Measurements from ENCODE around the gene EPB41L5.

GRCh38 chr2:120180066-120180465 is 167.2 kb downstream of the EPB41L5 start:
- TF ChIP-seq, protein P1, sequence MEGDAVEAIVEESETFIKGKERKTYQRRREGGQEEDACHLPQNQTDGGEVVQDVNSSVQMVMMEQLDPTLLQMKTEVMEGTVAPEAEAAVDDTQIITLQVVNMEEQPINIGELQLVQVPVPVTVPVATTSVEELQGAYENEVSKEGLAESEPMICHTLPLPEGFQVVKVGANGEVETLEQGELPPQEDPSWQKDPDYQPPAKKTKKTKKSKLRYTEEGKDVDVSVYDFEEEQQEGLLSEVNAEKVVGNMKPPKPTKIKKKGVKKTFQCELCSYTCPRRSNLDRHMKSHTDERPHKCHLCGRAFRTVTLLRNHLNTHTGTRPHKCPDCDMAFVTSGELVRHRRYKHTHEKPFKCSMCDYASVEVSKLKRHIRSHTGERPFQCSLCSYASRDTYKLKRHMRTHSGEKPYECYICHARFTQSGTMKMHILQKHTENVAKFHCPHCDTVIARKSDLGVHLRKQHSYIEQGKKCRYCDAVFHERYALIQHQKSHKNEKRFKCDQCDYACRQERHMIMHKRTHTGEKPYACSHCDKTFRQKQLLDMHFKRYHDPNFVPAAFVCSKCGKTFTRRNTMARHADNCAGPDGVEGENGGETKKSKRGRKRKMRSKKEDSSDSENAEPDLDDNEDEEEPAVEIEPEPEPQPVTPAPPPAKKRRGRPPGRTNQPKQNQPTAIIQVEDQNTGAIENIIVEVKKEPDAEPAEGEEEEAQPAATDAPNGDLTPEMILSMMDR (IDR thresholded peaks at IDR 0.05; ENCODE audit: low read length): no peak
- TF ChIP-seq EZH2phosphoT487 (IDR thresholded peaks at IDR 0.05; ENCODE audit: low read length) (no peak), EZH2 (optimal IDR thresholded peaks at IDR 0.05; ENCODE audit: low read depth, low read length) (no peak)
